Cerebellar cortex (tissue), 1 donor: ENCODE measurements around the gene ROMO1.

Experiments
- DNase-seq: peaks from one replicate; pipeline ENCODE4 v3.0.0-alpha.2; 2015; ENCODE audit warnings: low spot score

ROMO1 gene

DNA sequence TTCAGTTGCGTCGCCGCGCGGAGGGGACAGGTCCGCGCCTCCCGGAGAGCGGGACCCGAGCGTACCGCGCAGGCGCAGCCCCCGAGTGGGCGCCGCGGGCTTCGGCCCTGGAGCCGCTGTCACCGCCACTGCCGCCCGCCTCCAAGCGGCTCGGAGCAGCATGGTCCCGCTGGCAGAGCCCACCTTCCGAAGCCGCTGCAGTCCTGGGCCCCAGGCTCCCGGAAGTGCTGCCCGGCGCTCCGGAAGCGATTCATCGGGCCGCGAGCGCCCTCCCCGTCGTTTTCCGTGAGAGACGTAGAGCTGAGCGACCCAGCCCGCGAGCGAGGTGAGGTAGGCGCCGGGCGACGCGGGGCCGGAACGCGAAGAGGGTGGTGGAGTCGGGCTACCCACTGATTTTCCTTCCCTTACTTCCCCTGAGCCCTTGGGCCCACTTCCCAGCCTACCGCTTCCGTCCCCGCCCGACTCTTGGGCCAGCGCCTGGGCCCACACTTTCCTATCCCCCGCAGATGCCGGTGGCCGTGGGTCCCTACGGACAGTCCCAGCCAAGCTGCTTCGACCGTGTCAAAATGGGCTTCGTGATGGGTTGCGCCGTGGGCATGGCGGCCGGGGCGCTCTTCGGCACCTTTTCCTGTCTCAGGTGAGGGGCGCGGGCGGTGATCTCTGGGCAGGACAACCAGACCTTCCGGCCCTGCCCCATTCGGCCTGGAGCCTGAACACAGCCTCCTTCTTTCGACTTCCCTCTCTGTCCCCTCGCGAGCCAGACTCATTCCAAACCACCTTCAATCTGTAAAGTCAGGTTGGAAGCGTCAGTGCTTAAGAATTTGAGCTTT is at the start of gene ROMO1, which contains the start of gene NFS1:
Gene ROMO1, plus strand, starts transcription at position 279 of the 830 bp plus-strand sequence. Its CDS starts 228 bp downstream, at position 507.
Gene NFS1, minus strand, starts transcription at position 226 of the 830 bp plus-strand sequence. Its CDS starts 64 bp downstream, at position 162.
- DNase-seq = peak; percentile 88

GRCh38 chr20:35650632-35651031 is 48.6 kb upstream of the ROMO1 start:
- no peak for DNase-seq

DNA sequence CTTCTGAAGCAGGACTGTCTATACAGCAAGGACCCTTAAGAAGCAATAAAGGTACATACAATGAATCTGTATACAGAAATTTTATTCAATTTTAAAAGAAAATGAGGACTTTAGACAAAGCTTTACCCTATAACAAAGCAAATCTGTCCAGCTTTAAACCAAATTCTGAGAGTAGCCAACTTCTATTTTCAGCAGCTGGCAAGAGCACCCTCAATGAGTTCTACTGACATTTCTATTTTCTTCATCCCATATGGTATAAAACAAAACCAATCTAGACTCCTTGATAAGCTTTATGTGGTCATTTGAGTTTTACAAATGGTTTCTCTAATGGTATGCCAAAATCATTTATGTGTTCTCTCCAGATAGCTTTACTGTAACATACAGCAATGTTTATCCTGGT is 47.2 kb upstream of the ROMO1 start:
- no peak for DNase-seq

DNA sequence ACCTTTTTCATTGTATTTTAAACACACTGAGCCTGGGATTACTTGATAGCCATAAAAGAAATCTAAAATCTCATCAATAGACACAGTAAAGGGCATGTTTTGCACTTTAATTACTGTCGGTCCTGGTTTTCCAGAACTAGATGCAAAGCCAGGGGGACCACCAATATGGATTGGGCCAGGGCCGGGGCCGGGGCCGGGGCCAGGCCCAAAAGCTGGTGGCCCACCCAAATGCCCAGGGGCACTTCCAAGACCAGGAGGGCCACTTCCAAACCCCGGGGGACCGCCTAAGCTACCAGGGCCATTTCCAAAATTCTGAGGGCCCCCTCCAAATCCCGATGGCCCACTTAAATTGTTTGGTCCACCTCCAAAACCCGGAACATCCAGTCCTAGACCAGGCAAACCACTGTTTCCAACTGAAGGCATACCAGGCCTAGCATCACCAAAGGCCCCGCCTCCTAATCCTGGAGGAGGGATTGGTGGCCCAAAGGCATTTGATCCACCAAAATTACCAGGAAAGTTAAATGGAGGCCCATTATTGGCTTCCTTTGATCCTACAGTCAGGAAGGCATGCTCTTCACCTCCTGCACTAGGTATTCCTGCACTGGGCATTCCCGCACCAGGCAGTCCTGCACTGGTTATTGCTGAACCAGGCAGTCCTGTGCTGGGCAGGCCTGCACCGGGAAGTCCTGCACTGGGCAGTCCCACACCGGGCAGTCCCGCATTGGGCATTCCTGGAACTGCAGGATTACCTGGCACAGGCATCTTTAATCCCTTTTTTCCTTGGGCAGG is 46.4 kb upstream of the ROMO1 start:
- DNase-seq = no peak

GRCh38 chr20:35653430-35653734 is 45.8 kb upstream of the ROMO1 start:
- no peak for DNase-seq

DNA sequence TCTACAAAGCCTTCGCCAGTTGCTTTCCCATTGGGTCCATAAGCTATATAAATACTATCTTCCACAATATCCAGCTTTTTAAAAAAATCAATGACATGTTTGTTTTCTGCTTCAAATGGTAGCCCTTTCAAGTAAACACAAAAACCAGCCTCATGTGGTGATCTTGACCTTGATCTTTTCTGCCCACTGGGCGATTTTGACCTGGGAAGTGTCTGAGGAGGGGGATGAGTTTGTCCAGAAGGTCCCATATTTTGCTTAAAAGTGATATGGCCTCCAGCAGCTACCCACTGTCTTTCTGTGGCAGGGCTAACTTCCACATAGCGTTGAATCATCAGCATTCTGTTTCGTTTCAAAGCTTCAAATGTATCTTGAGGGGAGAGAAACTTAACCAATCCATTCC is 45.3 kb upstream of the ROMO1 start:
- no peak for DNase-seq

GRCh38 chr20:35654415-35654814 is 44.8 kb upstream of the ROMO1 start:
- DNase-seq = no peak

DNA sequence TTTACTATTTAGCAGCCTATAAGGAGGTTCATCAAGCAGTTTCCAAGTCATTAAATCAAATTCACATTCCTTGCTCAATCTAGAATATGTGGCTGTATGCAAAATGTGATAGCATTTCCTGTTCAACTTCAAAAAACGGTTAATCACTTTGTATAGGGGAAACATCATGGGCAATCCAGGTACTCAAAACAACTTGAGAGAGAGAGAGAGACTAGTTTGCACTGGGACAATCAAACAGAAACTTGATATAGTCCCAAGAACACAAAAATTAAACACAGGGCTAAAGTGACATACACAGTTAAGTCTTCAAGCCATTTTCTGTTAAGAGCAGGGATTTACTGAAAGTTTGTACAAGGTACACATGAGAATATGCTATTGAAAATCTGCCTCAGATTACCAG is 41.9 kb upstream of the ROMO1 start:
- no peak for DNase-seq

DNA sequence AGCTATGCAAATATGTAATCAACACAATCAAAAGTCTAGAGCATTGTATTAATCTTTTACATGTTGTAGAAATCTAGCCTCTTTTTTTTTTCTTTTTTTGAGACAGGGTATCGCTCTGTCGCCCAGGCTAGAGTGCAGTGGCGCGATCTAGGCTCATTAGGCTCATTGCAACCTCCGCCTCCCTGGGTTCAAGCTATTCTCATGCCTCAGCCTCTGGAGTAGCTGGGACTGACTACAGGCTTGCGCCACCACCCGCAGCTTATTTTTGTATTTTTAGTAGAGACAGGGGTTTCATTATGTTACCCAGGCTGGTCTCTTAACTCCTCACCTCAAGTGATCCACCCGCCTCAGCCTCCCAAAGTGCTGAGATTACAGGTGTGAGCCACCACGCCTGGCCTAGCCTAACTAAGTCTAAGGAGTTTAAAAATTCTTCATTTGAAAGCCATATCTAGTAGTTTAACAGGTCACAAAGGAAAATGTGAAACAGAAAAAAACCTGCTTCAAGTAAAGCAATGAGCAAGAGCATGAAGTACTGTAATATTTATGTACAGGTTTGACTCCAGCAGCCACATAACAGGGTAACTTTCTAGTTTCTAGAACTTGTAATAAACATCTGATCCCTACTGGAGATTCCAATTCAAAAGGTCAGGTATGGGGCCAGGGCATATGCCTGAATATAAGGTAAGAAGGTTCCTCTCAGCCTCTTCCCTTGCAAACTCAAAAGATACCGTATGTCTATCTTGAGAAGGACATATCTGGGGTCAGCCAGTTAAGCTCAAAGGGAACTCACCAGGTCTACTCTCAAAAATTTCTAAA is 38.9 kb upstream of the ROMO1 start:
- DNase-seq = no peak

- no peak for DNase-seq
These were observed 38.2 kb upstream of the ROMO1 start for GRCh38 chr20:35661053-35661452.

- DNase-seq = no peak
These were observed 37.3 kb upstream of the ROMO1 start for GRCh38 chr20:35661908-35662307.

DNA sequence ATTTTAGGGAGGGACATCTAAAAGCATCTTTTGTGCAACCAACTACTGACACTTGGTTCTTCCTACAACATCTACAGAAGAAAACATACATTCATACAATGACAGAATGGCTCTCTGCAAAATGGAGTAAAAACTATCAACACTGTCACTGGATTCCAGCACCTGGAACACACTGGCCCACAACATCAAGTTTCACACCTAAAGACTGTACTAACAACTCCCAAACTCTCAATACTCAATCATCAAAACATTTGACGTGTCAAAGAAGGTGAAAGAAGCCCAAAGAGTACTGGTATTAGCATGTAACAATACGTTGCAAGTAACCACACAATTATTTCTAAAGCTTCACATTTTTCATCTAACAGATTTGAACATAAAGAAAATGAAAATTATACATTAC is 36.7 kb upstream of the ROMO1 start:
- no peak for DNase-seq

GRCh38 chr20:35663516-35664465 is 35.4 kb upstream of the ROMO1 start:
- DNase-seq = peak; percentile 37

DNA sequence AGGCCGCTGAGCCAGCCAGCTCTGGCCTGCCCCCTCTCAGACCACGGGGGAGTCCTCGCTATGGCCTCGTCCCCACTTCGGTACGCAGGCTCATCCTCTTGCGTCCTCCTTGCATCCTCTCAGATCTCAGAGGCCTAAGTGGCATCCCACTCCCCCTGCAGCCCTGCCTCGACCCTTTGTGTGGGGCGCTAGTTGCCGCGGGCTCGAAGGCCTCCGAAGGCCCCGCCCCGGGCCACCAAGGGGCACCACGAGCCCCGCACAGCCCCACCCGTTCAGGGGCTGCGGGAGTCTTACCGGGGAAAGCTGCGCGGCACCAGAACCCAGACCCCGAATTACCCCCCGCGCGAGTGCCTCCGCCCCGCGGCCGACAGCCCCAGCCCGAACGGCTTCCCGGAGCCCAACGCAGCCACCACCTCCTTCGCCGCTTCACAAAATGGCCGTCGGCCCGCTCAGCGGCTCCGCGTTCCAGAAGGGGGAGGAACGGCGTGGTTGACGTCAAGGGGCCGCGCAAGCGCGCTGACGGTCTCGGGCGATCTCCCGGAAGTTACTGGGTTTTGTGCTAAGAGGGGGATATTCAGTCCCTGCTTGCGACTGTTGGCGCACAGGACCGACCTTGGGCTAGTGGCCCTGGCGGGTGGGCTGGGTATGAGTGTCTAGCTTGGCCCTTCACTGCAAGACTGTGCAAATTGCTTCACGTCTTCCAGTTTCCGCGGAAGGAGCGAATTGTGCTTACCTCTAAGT is 34.6 kb upstream of the ROMO1 start, which contains the start of the genes CPNE1 and RBM12:
Gene CPNE1, minus strand, starts transcription at position 435 of the 741 bp plus-strand sequence. CDS start 31,977 bp downstream, outside the sequence.
Gene RBM12, minus strand, starts transcription at position 435 of the 741 bp plus-strand sequence. CDS start 9,578 bp downstream, outside the sequence.
- peak; percentile 92 for DNase-seq

GRCh38 chr20:35665949-35666288 is 33.3 kb upstream of the ROMO1 start:
- no peak for DNase-seq

DNA sequence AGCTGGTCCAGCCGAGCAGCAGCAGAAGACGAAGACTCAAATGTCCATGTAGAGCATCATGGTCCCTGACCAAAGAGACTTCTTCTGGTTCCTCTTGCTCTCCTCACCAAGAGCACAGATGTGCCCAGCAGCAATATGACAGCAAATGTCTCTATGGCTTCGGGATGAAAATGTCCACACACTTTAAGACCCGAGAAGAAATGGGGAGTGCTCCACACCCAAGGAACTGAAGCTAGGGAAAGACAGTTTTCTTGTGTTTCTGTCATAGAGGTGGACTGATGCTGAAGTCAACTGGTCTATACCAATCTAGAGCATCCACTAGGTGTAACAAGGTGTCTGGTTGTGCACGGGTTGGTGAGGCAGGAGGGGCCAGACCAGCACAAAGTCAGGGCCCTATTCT is 30.0 kb upstream of the ROMO1 start:
- no peak for DNase-seq

GRCh38 chr20:35669681-35670080 is 29.5 kb upstream of the ROMO1 start:
- DNase-seq = no peak

DNA sequence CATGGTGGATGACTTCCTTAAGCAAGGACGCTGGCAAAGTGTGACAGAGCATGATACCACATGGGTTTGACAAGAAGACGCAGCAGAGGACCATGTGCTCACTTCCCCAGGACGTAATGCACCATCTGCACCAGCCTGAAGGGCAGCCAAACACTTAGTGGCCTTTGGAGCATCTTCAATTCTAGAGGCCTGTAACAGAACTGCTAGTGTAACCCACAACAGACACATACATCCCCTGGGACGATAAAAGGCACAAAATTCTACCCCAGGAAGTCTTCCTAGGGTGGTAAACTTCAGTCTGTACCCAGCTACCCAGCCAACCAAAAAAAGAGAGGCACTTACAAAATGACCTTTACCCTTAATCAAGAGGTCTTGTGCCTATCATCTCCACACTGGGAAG is 25.3 kb upstream of the ROMO1 start:
- peak; percentile 79 for DNase-seq

DNA sequence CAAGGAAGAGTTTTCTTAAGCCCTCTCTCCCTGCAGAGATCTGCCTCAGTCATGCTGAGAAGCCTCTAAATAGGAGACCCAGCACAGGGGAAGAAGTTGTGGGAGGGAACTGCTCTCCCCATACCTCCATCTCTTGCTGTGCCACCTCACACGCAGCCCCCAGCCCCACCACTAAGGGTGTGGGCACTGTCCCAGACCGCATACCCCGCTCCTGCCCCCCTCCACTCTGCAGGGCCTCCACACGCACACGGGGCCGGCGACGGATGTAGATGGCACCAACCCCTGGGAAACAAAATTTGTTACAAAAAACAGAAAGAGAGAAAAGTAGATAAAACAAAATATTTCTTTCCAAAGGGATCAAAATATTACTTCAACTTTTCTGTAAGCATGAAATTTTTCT is 24.3 kb upstream of the ROMO1 start:
- no peak for DNase-seq

- DNase-seq = no peak
These were observed 18.6 kb upstream of the ROMO1 start for GRCh38 chr20:35680452-35681183.
